ENCODE data around the gene IER2.
"Not testable (repeated sequence)": the region's sequence is repeated elsewhere in the genome, so short reads cannot be mapped to it uniquely, and the experiment has no call there.

The IER2 gene

GRCh38 chr19:13169769-13170168 lies 19.6 kb downstream of the IER2 start:
- TF ChIP-seq CTCF (IDR thresholded peaks at IDR 0.05), result no peak
- H3K36me3 ChIP-seq, result peaks cover 18% of the 10 kb centered on the region
- H3K4me1 ChIP-seq (ENCODE audit: control insufficient read depth in 1 of 2, insufficient read depth in 1 of 2, low read depth in 1 of 2, low read length in 1 of 2), result peaks cover 67 to 82% of the 10 kb centered on the region in 2 experiments
- peak overlapping the region; percentile 94 for H3K27ac ChIP-seq
- H3K4me3 ChIP-seq (ENCODE audit: low read depth in 1 of 2, low read length in 1 of 2), result peak overlapping the region in 1 of 2 experiments; percentile 66
- no peaks in the 10 kb centered on the region for H3K27me3 ChIP-seq
- no peaks in the 10 kb centered on the region for H3K9me3 ChIP-seq

DNA sequence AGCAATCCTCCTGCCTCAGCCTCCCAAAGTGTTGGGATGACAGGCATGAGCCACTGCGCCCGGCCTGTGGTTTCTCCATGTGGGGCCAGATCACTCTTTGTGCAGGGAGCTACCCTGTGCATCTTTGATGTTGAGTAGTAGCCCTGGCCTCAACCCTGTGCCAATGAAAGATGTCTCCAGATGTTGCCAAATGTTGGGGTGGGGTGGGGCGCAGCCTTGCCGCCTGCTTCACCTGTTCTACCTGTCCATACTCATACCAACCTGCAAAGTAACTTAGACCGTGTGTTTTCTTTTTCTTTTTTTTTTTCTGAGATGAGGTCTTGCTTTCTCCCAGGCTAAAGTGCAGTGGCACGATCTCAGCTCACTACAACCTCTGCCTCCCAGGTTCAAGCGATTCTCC lies 20.9 kb downstream of the IER2 start:
- TF ChIP-seq CTCF (IDR thresholded peaks at IDR 0.05), result no peak
- Histone ChIP-seq H3K27me3 (no peaks in the 10 kb centered on the region), H3K4me3 (ENCODE audit: low read depth in 1 of 2, low read length in 1 of 2) (no peak overlapping the region), H3K36me3 (peaks cover 18% of the 10 kb centered on the region), H3K9me3 (no peaks in the 10 kb centered on the region), H3K27ac (peak overlapping the region; percentile 94), H3K4me1 (ENCODE audit: control insufficient read depth in 1 of 2, insufficient read depth in 1 of 2, low read depth in 1 of 2, low read length in 1 of 2) (peaks cover 53 to 68% of the 10 kb centered on the region in 2 experiments)

DNA sequence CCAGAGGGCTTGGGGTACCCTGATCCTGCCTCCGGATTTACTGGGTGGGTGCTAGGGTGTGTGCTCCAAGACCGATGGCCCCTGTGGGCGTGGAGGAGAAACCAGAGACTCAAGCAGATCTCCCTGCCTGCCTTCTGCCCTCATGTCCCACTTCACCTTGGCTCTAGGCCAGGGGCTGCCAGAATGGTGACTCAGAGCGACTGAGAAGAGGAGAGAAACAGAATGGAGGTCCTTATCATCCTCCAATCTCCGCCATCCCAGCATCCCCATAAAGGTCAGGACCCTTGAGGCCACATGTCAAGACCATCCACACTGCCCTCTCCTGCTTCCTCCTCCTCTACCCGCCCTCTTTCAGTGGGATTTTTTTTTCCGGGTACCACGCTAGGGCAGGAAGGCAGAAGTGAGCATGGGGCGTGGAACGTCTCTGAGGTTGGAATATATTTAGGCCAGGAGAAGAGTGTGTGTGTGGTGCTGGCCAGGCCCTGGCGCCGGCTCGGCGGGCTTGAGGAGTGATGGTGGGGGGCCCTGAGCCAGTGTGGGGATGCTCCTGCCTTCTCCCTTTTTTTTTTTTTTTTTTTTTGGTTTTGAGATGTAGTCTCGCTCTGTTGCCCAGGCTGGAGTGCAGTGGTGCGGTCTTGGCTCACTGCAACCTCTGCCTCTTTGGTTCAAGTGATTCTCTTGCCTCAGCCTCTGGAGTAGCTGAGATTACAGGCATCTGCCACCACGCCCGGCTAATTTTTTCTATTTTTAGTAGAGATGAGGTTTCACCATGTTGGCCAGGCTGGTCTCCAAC lies 22.3 kb downstream of the IER2 start:
- Histone ChIP-seq H3K9me3 (no peaks in the 10 kb centered on the region), H3K27me3 (no peaks in the 10 kb centered on the region), H3K27ac (peak overlapping the region; percentile 85), H3K36me3 (peaks cover 18% of the 10 kb centered on the region), H3K4me1 (ENCODE audit: control insufficient read depth in 1 of 2, insufficient read depth in 1 of 2, low read depth in 1 of 2, low read length in 1 of 2) (peaks cover 40 to 54% of the 10 kb centered on the region in 2 experiments), H3K4me3 (ENCODE audit: low read depth in 1 of 2, low read length in 1 of 2) (peak overlapping the region in 1 of 2 experiments; percentile 45)
- no peak for TF ChIP-seq CTCF (IDR thresholded peaks at IDR 0.05)

GRCh38 chr19:13173139-13173737 lies 23.0 kb downstream of the IER2 start:
- Histone ChIP-seq H3K4me1 (ENCODE audit: control insufficient read depth in 1 of 2, insufficient read depth in 1 of 2, low read depth in 1 of 2, low read length in 1 of 2) (peaks cover 37 to 51% of the 10 kb centered on the region in 2 experiments), H3K27ac (peak overlapping the region; percentile 85), H3K9me3 (no peaks in the 10 kb centered on the region), H3K4me3 (ENCODE audit: low read depth in 1 of 2, low read length in 1 of 2) (no peak overlapping the region), H3K36me3 (peaks cover 18% of the 10 kb centered on the region), H3K27me3 (no peaks in the 10 kb centered on the region)
- no peak for TF ChIP-seq CTCF (IDR thresholded peaks at IDR 0.05)

DNA sequence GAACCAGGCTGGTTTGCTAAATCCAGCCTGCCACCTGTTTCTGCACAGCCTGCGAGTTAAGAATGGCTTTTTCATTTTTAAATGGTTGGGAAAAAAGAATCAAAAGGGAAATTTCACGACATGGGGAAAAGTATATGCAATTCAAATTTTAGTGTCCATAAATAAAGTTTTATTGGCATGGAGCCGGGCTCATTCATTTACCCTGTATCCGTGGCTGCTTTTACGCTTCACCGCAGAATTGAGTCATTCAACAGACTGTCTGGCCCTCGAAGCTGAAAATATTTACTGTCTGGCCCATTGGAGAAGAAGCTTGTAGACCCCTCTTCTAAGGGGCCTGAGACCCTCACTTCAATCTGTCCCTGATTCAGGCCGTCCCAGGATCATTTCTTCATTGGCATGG lies 26.1 kb downstream of the IER2 start:
- Histone ChIP-seq H3K4me1 (ENCODE audit: control insufficient read depth in 1 of 2, insufficient read depth in 1 of 2, low read depth in 1 of 2, low read length in 1 of 2) (peaks cover 10 to 21% of the 10 kb centered on the region in 2 experiments), H3K9me3 (no peaks in the 10 kb centered on the region), H3K4me3 (ENCODE audit: low read depth in 1 of 2, low read length in 1 of 2) (no peak overlapping the region), H3K36me3 (peaks cover 14% of the 10 kb centered on the region), H3K27ac (no peak overlapping the region), H3K27me3 (no peaks in the 10 kb centered on the region)
- no peak for TF ChIP-seq CTCF (IDR thresholded peaks at IDR 0.05)

DNA sequence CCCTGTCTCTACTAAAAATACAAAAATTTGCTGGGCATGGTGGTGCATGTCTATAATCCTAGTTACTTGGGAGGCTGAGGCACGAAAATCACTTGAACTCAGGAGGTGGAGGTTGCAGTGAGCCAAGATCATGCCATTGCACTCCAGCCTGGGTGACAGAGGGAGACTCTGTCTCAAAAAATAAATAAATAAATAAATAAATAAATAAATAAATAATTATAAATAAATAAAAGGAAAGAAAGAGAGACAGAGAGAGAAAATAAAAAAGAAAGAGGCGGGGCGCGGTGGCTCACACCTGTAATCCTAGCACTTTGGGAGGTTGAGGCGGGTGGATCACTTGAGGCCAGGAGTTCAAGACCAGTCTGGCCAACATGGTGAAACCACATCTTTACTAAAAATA lies 27.4 kb downstream of the IER2 start:
- H3K9me3 ChIP-seq; H3K4me3 ChIP-seq (ENCODE audit: low read depth in 1 of 2, low read length in 1 of 2); H3K27me3 ChIP-seq; H3K27ac ChIP-seq: not testable (repeated sequence)
- peaks cover 14% of the 10 kb centered on the region for H3K36me3 ChIP-seq
- peaks cover 7 to 11% of the 10 kb centered on the region in 2 experiments for H3K4me1 ChIP-seq (ENCODE audit: control insufficient read depth in 1 of 2, insufficient read depth in 1 of 2, low read depth in 1 of 2, low read length in 1 of 2)

DNA sequence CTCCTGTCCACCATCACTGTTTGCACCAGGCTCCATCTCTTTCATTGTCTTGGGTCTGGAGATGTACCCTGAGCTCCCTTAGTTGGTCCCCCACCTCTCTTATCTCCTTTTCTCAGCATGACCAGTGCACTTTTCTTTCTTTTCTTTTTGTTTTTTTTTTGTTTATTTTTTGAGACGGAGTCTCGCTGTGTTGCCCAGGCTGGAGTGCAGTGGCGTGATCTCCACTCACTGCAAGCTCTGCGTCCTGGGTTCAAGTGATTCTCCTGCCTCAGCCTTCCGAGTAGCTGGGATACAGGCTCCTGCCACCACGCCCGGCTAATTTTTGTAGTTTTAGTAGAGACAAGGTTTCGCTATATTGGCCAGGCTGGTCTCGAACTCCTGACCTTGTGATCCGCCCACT lies 28.1 kb downstream of the IER2 start:
- not testable (repeated sequence) for H3K9me3 ChIP-seq; H3K27ac ChIP-seq; H3K4me3 ChIP-seq (ENCODE audit: low read depth in 1 of 2, low read length in 1 of 2); H3K27me3 ChIP-seq; H3K4me1 ChIP-seq (ENCODE audit: control insufficient read depth in 1 of 2, insufficient read depth in 1 of 2, low read depth in 1 of 2, low read length in 1 of 2)
- peaks cover 11% of the 10 kb centered on the region for H3K36me3 ChIP-seq

Data from neutrophil (primary cell).